GM18498 (cell line): ENCODE results near the gene SKI.

ENCODE experiments used
- ATAC-seq: cut with Tn5 transposase; IDR thresholded peaks from one replicate; pipeline ENCODE4 v1.9.1; 2021; ENCODE audit warnings: mild to moderate bottlenecking, moderate library complexity; ENCODE audit not compliant: unreplicated experiment

Gene SKI

DNA sequence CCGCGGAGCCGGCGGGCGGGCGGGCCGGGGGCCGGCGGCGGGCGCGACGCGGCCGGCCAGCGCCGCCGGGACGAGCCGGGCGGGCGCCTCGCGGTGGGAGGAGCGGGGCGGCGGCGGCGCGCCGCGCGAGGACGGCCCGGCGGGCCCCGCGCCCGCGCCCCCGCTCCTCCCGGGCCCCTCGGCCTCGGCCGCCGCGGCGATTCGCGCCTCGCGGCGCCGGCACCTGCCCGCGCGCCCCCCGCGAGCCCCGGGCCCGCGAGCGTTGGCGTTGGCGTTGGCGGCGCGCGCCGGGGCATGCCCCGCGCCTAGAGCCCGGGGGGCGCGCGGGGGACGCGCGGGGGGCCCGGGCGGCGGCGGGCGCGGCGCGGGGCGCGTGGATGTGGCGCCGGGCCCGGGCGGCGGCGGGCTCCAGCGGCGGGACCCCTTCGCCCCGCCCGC is at the start of gene SKI:
Gene SKI, plus strand, starts transcription at position 163 of the 438 bp plus-strand sequence. CDS start 448 bp downstream, outside the sequence.
- ATAC-seq: no peak

DNA sequence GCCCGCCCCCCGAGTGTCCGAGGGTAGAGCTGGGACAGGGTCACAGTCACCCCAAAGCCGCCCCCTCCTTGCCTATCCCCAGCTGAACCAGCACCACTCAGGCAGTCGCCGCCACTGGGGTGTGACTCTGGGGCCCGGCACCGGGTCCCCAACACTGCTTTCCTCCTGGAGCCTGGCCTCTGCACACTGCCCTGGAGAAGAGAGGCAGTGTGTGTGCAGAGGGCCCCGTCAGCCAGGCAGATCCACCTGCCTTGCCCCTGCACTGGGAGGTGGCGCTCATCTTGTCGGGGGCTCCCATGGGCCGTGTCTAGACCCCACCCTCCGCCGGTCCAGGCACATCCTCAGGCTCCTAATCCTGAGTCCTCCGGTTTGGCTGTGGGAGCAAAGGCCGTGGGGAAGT is 49.2 kb upstream of the SKI start:
- no peak for ATAC-seq

DNA sequence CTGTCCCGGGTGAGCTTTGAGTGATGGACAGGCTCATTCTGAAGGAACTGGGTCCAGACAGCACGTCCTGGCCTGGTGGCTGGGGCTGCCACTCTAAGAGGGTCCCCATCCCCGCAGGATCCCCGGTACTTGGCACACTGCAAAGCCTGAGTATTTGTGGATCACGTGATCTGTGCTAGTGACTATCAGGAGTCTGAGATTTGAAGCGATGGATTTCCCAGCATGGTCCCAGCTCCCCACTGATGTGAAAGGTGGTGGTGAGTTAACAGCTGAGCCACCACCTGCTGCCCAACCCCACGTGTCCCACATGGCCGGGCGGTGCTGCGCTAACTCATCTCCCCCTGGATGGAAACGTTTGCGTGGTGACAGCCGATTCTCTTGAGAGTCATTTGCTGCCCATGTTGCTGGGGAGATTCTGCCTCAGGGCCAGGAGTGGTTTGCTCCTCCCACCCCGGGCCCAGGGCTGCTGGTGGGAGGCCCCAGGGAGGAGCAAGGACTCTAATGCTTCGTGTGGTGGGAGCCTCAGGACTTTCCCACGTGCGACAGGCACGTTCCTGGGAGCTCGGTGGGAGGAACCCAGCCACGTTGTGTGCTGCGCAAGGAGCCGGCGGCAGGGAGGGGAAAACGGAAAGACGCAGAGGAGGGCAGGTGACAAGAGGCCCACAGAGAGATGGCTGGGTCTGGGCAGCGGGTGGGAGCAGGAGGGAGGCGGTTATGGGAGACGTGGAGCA is 48.7 kb upstream of the SKI start:
- no peak for ATAC-seq

DNA sequence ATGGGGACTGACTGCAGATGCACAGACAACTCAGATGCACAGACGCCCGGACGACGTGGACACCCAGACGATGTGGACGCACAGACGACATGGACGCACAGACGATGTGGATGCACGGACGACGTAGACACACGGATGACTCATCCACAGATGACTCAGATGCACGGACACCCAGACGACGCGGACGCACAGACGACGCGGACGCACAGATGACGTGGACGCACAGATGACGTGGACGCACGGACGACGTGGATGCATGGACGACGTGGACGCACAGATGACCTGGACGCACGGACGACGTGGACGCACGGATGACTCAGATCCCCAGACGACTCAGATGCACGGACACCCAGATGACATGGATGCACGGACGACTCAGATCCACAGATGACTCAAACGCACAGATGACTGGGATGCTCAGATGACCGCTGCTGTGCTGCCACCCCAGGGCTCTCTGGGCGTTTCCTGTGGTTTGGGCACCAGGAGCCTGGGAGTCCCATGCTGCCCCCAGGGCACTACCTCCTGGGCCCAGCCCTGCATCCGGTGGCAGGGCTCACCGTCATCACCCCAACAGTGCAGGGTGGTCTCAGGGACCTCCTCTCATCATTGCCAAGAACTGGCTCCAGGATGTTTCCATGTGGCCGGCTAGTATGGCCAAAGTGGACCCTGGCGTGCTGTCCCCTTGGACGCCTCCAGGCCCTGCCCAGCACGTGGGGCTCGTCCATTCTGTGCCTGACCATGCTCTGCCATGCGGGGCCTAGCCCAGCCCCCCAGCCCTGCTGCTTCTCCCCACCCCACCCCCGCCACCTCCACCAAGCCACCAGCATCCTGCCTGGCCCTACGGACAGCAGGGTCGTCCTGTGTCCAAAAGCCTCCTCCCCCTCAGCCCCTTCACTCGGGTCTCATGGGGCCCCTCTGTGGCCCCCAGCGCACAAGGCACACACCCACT is 47.5 kb upstream of the SKI start:
- no peak for ATAC-seq

DNA sequence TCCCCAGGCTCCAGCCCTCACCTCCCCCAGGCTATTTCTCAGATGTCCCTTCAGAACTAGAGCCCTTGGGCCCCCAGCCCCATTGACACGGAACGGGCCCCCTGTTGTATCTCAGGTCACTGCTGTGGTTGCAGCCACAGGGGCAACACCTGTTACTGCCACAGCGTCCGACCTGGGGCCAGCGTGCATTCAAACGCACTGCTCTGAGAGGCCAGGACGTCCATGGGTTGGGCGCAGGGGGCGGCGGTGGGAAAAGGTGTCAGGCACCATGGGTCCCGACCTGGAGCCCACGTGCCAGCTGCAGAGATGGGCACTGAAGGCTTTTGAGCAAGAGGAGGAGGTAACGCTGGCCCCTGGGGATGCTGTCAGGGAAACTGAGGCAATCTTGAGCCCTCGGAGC is 46.8 kb upstream of the SKI start:
- no peak for ATAC-seq

DNA sequence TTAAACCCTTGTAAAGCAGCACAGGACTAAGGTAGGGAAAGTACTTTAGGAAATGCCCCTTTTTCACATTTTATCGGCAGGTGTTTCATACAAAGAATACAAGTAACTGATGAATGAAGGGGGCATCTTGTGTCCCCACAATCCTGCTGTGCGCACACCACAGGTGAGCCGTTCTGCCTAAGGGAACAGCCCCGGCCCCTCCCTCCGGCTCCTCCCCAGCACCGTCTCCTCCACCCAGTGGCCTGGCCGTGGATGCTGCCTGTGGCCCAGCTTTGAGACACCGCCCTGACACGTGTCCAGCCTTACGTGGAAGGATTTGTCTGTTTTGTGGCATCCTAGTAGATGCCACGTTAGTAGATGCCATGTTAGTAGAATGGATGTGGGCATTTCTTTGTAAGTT is 46.4 kb upstream of the SKI start:
- ATAC-seq: no peak

DNA sequence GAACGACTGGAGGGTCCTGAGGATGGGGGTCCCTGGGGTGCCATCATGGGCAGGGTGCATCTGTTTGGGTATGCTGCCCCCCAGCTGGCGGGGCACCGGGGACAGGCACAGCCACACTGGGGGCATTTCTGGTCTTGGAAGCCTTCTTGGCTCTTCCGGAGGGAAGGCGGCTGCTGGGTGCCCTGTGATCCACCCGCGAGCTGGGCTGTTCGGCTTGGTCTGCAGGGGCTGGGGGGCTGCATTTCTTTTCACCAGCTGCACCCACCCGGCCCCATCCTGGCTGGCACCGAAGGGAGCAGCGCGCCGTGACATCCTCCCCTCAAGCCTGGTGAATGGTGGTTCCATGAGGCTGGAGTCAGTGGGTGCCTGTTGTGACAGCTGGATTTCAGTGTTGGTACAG is 45.7 kb upstream of the SKI start:
- ATAC-seq: no peak

DNA sequence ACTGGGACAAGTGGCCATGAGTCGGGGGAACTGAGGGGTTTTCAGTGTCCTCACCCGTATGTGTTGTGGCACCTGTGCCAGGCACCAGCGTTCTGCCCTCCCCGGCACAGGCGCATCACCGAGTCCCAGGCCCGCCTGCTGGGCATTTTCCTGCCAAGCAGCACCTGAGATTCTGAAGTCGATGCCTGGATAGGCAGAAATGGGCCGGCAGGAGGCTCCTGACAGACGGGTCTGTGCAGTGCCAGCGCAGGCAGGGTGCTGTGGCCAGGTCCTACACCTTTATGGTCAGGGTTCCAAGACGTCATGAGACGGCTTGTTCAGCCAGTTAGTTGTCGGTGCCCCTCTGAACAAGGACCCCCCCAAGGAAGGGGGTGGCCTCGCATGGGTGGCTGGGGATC is 44.2 kb upstream of the SKI start:
- no peak for ATAC-seq

DNA sequence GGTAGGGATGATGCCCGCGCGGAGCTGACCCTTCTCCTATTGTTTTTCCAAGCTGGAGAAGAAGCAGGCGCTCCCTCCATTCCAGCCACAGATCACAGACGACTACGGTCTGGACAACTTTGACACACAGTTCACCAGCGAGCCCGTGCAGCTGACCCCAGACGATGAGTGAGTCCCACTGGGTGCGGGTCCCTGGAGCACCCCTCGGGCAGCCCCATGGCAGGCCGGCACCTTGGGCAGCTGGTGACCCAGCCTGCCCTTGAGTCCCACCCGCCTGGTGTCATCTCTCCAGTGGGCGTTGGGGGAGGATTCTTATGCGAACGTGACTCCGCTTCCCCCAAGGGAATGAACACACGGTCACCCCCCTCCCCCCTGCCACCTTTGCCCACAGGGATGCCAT is 43.6 kb upstream of the SKI start:
- ATAC-seq: no peak

DNA sequence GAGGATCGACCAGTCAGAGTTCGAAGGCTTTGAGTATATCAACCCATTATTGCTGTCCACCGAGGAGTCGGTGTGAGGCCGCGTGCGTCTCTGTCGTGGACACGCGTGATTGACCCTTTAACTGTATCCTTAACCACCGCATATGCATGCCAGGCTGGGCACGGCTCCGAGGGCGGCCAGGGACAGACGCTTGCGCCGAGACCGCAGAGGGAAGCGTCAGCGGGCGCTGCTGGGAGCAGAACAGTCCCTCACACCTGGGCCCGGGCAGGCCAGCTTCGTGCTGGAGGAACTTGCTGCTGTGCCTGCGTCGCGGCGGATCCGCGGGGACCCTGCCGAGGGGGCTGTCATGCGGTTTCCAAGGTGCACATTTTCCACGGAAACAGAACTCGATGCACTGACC is 43.2 kb upstream of the SKI start:
- ATAC-seq: no peak

DNA sequence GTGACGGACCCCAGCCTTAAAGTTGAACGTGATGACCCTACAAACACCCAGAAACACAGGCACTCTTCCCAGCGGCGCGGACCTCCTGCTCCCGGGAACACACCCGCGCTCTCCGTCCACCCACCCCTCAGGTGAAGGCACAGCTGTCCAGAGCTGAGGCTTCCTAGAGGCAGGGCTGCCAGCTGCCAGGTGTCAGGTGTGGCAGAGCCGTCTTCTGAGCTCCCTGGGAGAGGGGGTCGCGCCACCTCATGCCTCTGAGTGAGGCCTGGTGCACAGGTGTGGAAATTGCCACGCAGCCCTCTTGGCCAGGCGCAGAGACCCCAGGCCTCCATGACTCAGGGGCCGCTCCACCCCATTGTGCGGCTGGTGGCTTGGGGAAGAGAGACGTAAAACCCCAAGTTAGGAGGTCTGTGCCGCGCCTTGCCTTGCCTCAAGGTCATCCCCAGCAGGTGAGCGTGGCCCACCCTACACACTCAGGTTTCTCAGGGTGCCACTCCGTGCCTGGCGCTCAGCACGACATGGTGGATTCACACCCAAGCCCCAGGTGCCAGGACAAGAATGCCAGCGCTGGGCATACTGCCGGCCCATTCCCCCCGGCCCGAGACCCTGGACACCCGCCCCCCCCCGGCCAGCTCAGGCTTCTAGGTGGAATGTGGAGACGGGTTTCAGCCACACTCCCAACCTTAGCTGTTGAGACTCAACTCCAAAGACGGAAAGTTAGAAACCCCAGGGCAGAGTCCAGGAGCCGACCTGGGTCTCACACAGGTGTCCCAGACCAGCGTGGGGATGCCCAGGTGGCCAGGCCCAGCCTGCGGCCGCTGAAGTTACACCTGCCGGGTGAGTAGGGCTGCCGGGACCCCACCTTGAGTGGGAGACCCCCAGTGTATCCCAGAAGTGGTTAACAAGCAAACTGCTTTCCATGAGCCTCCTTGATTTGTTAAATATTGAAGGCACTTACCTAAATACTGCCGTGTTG is 42.0 kb upstream of the SKI start:
- ATAC-seq: no peak

DNA sequence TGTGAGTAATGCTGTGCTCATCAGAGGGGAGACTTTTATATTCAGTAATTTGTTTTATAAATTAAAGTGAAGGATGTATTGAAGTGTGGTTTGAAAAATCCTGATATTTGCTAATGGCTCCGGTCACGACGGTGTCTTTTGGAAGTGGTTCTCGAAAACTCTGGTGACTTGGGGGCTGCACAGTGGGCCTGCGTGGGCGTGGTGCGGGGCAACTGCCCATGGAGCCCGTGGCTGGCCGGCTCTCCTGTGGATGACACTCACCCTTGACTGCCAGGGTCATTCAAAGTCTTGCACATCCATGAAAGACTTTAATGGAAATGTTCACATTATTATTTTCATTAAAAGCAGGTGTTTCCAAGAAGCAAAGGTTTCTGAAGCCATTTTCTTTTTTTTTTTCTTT is 41.2 kb upstream of the SKI start:
- ATAC-seq: no peak

DNA sequence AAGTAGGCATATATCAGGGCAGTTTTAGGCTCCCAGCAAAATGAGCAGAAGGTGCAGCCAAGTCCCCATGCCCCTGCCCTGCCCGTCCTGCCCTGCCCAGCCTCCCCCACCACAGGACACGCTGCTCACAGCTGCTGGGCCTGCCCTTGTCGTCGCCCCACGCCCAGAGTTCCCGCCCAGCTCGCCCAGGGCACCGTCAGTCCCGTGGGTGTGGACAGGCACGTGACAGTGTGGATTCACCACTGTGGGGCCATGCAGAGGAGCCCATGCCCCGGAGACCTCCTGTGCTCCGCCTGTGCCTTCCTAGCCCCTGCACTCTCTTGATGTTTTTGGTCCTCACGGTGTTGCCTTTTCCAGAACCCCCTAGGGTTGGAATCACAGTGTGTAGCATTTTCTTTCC is 40.5 kb upstream of the SKI start:
- no peak for ATAC-seq

DNA sequence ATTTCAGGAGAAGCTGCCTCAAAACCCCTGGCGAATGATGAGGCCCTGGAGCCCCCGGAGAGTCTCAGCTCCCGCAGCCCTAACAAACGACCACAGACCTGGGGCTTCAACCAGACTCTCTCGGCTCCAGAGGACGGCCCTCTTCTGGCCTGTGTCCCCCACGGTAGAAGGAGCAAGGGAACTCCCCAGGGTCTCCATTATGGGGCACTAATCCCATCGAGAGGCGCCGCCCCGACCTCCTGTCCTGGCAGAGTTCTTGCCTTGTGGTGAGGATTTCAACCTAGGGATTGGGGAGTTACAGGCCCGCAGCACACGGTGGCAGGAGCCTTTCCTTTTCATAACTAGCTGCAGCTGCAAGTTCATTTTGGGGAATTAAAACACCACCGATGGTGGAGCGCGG is 39.8 kb upstream of the SKI start:
- ATAC-seq: no peak

DNA sequence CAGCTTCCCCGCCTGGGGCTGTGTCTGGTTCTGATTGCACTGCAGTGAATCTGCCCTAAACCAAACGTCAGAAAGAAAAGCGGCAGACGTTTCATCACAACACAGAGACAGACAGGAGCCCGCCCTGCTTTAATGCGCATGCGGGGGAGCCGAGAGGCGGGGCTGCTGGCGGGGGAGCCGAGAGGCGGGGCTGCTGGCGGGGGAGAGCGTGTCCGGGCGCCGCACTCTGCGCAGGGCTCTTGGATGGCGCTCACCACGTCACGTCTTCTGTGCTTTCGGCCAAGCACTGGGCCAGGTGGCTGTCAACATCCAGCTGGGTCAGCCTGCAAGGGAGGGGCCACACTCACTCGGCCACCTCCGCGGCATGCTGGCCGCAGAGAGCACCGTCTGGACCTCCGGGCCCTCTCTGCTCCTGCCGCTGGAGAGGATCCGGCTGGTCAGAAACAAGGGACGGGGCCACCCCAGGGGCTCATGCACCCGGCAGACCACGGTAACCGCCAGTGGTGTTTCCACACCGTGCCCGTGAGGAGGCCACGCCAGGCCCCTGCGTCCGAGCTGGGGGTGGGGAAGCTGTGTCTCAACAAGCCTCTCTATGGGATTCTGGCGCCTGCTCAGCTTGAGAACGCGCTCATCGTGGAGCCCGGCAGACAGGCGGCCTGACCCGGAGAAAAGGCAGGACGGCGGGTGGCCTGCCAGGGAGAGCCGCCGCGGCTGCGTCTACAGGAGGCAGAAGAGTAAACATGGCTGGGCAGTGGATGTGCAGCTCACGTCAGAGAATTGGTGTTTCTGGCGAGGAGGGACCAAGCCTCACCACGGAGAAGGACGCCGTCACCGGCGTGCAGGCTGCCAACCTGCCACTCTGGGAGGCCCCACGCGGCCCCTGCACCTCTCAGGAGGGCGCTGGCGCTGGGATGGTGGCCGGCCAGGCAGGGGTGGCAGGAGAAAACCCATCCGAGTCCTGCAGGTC is 38.4 kb upstream of the SKI start:
- no peak for ATAC-seq

DNA sequence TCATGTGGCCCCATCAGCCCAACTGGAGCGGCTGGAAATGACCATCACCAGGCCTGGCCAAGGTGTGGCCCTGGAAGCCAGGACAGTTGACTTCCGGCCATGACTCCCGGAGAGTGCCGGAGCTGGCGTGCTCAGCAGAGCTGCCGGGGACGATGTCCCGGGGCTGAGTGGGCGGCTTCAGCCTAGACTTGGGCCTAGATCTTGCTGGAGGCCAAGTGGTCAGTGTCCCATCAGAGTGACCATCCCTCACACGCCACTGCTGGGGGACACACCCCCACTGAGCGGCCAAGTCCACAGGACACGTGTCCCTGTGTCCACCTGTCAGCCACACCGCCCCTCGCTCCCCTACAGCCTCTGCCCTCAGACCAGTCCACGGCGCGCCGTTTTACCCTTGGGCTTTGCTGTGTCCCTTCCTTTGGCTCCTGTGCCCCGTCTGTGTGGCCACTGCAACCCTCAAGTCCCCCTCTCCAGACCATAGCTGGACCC is 37.6 kb upstream of the SKI start:
- no peak for ATAC-seq

DNA sequence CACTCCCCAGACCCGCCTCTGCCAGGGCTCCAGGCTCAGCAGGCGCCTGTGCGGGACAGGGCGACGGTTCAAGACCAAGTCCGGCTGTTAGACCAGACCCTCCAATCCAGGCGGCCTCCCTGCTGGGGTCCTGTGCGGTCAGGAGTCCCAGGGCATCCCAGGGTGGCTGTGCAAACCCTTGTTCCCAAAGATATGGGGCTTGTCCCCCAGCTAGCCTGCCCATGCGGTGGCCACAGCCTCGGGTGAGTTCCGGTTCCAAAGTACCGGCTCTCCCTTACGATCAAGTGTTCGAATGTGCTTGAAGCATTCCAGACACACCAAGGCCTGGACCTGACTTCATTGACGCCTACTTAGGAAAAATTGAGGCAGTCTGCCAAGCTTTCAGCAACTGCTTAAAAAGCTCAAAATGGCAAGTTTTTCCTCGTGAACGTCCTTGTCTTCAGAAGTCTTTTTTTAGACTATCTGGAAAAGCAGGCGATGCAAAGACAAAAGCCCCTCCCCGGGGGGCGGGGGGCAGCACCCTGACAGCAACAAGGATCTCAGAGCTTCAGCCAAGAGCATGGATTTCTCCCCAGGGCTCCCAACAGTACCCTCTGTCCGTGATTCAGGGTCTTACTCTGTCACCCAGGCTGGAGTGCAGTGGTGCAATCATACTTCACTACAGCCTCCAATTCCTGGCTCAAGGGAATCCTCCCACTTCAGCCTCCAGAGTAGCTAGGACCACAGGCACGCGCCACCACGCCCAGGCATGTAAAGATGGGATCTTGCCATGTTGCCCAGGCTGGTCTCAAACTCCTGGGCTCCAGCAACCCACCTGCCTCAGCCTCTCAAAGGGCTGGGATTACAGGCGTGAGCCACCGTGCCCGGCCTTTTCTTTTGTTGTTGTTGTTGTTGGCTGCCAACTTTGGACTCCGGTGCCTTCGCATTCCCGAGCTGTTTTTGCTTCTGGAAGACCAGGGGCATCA is 35.8 kb upstream of the SKI start:
- no peak for ATAC-seq

DNA sequence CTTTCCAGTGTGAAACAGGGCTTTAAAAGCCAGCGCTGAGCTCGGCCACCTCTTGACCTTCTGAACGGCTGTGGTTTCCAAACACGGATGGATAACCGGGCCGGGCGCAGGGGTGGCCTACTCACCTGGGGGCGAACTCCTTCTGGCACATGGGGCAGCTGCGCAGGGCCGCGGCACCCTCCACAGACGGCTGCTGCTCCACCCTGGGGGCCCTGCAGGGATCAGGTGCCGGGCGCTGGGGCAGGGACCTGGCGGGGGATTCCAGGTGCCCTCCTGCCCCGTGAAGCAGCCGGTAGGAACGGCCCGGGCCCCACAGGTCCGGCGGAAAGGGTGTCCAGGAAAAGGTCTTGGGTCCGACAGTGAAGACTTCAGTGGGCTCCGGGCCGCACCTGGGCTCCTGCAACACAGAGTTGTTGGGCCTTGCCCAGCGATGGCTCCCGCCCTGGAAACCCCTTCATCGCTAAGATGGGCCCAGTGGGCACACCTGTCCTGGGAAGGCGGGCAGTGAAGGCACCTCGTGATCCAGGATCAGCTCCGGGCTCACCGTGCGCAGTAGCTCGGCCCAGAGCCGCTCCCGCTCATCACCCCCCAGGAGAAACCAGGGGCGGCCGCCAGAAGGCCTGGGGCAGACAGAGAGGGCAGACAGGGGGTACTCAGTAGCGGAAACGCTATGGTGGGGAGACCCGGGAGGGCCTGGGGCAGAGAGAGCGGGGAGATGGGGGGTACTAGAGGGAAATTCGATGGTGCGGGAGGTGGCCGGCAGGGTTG is 34.4 kb upstream of the SKI start:
- no peak for ATAC-seq
